SK-N-MC (cell line): ENCODE results near the gene PIAS4.
A peak's percentile ranks its signal among the peaks of the same experiment; 100 is the strongest.

Source experiments
- DNase-seq: peaks from one replicate; pipeline ENCODE4 v3.0.0-alpha.2; 2011; ENCODE audit warnings: low read depth, low spot score
- H3K27ac ChIP-seq: fragments of 200-600 bp; sonication (generic); 2 replicates; pipeline ENCODE4 v1.5.1; 2016; ENCODE audit warnings: mixed run types
- H3K36me3 ChIP-seq: fragments of 200-600 bp; sonication (generic); 2 replicates; pipeline ENCODE4 v1.6.1; 2017; ENCODE audit warnings: antibody characterized with exemption, low read length, mixed read lengths; ENCODE audit not compliant: insufficient read depth
- H3K4me3 ChIP-seq: fragments of 200-600 bp; sonication (generic); 2 replicates; pipeline ENCODE4 v1.5.1; 2016
- H3K9ac ChIP-seq: fragments of 200-600 bp; sonication (generic); 2 replicates; pipeline ENCODE4 v1.8.0; 2017; ENCODE audit warnings: mixed run types, mixed read lengths; ENCODE audit not compliant: insufficient read length
- H3K9me3 ChIP-seq: fragments of 200-600 bp; sonication (generic); 2 replicates; pipeline ENCODE4 v1.6.1; 2017; ENCODE audit warnings: low read depth, mild to moderate bottlenecking, antibody characterized with exemption, low read length, moderate library complexity, mixed read lengths
- EZH2 ChIP-seq: fragments of 200-600 bp; sonication (generic); IDR thresholded peaks from one replicate; pipeline ENCODE4 v1.6.1; 2017; ENCODE audit warnings: antibody characterized with exemption
- FOXP2 ChIP-seq: optimal IDR thresholded peaks from 2 replicates; pipeline ENCODE3; 2011; ENCODE audit warnings: mild to moderate bottlenecking, moderate library complexity; ENCODE audit not compliant: insufficient read depth; ENCODE audit errors: extremely low read length, control extremely low read depth
- POLR2AphosphoS5 ChIP-seq: IDR thresholded peaks from 2 replicates; pipeline ENCODE4 v1.6.1; 2012; ENCODE audit warnings: mild to moderate bottlenecking, low read depth, low read length, borderline replicate concordance

The PIAS4 gene

DNA sequence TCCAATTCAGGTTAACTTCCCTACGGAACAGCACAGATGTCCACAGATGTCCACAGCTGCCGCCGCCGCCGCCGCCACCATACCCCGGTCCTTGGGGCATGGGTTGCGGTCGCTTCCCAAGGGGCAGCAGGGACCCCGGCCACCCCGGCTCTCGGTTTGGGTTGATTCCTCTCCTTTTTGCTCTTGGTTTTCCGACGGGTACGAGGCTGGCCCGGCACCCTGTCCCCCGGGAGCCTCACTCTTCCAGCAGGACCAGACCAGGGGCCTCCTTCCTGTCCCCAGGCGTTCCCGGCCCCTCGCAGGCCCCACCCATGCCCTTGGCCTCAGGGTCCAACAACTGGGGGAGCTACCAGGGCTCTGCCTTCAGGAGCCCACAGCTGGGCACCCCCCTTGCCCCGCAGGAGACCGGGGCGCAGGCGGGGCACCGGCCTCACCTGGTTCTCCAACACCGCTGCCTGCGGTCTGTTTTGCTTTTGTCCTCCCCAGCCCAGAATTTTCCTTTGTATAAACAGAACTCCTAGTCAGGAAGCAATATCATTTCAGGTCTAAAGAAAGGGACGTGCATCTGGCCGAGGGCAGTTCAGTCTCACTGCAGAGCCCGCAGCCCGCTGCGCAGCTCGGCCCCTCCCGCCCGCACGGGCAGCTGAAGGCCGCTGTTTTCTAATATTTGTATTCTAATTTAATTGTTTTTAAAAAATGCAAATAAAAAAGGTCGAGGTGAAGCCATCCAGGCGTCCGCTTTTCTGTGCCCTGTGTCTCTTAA is 31.3 kb downstream of the PIAS4 start:
- TF ChIP-seq POLR2AphosphoS5 (no peak; the same call in 1 of the 2 replicates), EZH2 (no peak), FOXP2 (no peak)
- H3K27ac ChIP-seq: peak overlapping the region; percentile 42; the same call in 1 of the 2 replicates
- DNase-seq: no peak
- peaks cover 21% of the 10 kb centered on the region; the same call in 1 of the 2 replicates for H3K36me3 ChIP-seq
- no peaks in the 10 kb centered on the region for H3K9me3 ChIP-seq
- H3K9ac ChIP-seq: no peak overlapping the region
- no peak overlapping the region for H3K4me3 ChIP-seq

DNA sequence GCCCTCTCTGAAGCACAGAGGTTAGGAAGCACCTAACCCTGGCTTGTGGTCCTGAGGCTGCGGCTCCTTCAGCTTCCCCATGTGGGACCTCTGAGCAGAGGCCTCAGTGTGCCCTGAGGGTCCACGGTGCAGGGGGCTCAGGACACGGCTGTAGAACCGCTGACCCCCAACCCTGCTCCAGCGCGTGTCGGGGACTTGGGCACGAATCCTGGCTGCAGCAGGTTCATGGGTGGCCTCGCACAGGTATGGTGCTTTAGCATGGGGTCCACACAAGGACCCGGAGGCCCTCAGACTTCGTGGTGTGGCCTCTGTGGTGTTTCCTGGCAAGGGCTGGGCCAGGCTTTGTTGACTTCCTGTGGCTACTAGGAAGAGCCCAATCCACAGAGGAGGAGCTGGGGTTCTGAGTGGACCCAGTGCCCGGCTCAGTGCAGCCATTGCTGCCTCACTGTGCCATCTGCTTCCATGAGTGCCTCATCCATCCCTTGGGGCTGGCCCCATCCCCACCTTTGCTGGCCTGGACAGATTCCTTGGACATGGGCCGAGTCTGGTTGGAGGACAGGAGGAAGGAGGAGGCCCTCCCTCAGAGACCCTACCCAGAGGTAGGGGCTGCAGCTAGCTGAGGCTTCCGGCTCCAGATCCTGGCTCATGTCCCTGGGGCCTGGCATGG is 34.7 kb downstream of the PIAS4 start:
- DNase-seq: no peak
- no peaks in the 10 kb centered on the region for H3K9me3 ChIP-seq
- no peak overlapping the region for H3K4me3 ChIP-seq
- TF ChIP-seq POLR2AphosphoS5: no peak
- no peak for TF ChIP-seq FOXP2
- no peak for TF ChIP-seq EZH2
- no peak overlapping the region for H3K9ac ChIP-seq
- peaks cover 13% of the 10 kb centered on the region for H3K36me3 ChIP-seq
- H3K27ac ChIP-seq: no peak overlapping the region

DNA sequence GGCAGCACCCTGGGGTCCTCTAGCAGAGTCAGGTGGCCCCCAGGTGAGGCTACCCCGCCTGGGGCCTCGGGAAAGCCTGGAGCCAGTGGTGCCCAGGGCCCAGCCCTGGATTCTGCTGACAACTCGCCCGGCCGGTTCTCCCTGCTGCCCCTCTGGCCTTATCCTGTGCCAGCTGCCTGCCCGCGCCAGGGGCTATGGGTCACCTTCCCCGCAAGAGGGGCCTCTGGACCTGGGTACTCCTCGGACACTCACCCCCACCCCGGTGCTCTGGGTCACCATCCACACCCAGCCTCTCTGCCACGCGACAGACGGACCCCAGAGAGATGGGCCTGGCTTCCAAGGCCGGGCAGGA is 35.2 kb downstream of the PIAS4 start:
- Histone ChIP-seq H3K4me3 (no peak overlapping the region), H3K36me3 (peaks cover 10% of the 10 kb centered on the region), H3K9me3 (no peaks in the 10 kb centered on the region), H3K9ac (no peak overlapping the region), H3K27ac (no peak overlapping the region)
- TF ChIP-seq EZH2 (no peak), POLR2AphosphoS5 (no peak), FOXP2 (no peak)
- no peak for DNase-seq

DNA sequence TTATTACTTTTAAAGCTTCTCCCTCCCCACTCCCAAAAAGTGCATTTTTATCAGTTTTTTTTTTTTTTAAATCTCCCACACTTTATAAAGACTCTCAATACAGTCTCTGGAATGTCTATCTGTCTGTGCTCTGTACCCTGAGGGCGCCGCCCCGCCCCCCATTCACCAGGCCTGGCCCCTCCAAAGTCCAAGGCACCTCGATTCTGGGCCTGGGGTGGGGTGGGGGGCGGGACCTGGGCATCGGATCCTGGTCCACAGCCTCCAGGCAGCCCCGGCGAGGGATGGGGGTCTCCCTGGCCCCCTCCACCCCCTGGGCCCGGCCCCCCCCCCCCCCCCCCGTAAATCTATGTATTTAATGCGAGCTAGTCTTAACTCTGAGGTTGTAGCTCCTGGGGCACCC is 35.9 kb downstream of the PIAS4 start:
- no peak for DNase-seq
- Histone ChIP-seq H3K36me3 (peaks cover 15% of the 10 kb centered on the region), H3K27ac (no peak overlapping the region), H3K9ac (no peak overlapping the region), H3K4me3 (no peak overlapping the region), H3K9me3 (no peaks in the 10 kb centered on the region)
- no peak for TF ChIP-seq POLR2AphosphoS5
- no peak for TF ChIP-seq FOXP2
- no peak for TF ChIP-seq EZH2

DNA sequence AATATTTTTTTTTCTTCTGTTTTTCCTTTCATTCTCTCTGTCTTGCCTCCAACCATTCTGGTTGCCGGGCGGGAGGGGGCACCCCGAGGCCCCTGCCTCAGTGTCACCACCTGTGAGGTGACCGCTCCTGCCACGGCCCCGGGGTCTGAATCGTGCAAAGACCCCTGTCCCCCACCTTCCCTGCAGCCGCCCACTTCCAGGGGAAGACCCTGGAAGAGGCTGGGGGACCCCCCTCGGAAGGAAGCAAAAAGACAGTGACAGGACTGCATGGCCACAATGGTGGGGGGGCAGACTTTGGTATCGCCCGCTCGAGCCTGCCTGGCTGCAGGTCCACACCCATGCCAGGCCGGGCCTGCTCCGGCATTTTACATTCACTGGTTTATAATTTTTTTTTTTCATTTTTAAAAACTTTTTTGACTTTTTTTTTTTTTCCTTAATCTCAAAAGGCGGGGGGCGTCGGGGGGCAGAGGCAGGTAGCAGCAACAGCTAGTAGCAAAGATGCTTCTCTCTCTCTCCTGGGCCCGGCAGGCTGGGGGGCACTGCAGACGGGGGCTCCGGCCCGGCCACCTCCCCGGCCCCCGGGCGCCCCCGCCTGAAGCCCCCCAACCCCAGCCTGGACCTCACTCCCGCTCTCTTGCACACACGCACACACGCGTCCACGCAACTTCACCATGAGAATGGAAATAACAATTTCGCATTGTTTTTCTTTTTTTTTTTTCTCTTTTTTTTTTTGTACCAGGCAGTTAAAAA is 36.6 kb downstream of the PIAS4 start:
- TF ChIP-seq POLR2AphosphoS5: no peak
- no peak for TF ChIP-seq EZH2
- no peak for TF ChIP-seq FOXP2
- Histone ChIP-seq H3K36me3 (peaks cover 15% of the 10 kb centered on the region), H3K4me3 (no peak overlapping the region), H3K9ac (no peak overlapping the region), H3K9me3 (no peaks in the 10 kb centered on the region), H3K27ac (0 out of 2 replicates have a peak overlapping the region, but pooled peaks have one; percentile 26)
- DNase-seq: no peak

DNA sequence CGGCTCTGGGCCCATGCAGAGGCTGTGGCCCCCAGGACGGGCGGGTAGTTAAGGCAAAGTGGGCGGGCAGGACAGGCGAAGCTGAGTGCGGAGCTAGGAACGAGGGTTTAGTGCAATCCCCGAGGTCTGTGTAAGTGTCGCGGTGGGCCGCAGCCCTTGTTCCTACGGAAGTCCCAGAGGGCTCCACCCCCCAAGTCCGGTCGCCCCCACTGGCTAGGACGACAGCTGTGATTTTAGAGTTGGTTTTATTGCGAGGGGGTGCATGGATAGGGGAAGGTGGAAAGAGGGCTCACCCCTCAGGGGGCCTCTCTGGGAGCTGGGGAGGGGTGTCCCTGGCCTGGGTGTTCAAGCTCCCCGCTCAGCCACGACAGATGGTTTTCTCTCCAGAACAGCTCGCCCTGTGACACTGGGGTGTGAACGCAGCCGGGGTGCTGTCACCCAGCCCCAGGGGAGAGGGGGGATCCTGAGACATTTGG is 37.5 kb downstream of the PIAS4 start:
- peaks cover 15% of the 10 kb centered on the region for H3K36me3 ChIP-seq

DNA sequence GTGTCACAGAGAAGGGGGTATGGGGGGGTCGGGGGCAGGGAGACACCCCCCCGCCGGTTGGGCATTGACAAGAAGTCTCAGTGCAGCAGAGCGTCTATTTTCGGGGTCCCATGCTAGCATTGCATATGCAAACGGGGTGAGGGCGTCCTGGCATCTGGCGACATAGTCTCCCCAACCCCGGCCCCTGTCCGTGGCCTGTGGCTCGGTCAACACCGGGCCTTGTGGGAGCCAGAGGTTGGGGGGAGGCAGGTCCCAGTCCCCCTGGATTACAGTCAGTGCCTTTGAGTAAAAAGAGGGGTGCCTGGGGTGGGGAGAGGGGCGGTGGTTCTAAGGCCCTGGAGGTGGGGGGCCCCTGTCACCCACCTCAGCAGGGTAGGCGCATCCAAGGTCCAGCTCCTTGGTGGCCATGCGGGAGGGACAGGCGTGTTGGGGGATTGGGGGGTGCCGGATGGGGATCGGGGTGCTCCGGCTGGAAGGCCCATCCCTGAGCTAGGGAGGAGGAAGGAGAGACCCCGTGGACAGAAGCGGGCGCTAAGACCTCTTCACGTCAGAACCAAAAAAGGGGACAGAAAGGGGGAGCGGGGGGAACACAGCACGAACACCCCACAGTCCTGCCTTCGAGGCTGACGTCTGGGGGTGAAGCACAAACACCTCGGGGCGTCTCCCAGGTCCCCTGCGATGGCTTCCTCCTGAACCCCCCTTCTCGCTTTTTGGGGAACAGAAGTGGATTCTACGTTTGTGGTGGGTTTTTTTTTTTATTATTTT is 38.2 kb downstream of the PIAS4 start:
- H3K9me3 ChIP-seq: no peaks in the 10 kb centered on the region
- H3K9ac ChIP-seq: no peak overlapping the region
- peaks cover 18% of the 10 kb centered on the region for H3K36me3 ChIP-seq
- no peak for DNase-seq
- H3K27ac ChIP-seq: peak overlapping the region; percentile 75; the same call in 1 of the 2 replicates
- no peak for TF ChIP-seq EZH2
- no peak for TF ChIP-seq POLR2AphosphoS5
- no peak for TF ChIP-seq FOXP2
- H3K4me3 ChIP-seq: no peak overlapping the region

More for the DNA sequence above, 37.5 kb downstream of the PIAS4 start:
- no peak for DNase-seq
- H3K9me3 ChIP-seq: no peaks in the 10 kb centered on the region
- no peak overlapping the region for H3K9ac ChIP-seq
- no peak overlapping the region for H3K27ac ChIP-seq
- TF ChIP-seq FOXP2 (no peak), EZH2 (no peak), POLR2AphosphoS5 (no peak)
- H3K4me3 ChIP-seq: no peak overlapping the region

DNA sequence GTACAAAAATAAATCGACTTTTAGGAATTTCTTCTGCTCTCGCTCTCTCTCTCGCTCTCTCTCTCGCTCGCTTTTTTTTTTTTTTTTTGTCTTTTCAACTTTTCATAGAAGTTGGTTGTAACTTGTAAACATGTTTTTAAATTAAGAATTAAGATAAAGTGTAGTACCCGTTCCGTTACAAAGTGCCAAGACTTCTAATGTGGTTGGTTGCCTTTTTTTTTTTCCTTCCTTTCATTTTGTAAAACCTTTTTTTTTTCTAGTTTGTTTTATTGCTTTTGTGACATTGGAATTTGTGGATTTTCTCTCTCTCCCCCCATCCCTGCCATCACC is 38.8 kb downstream of the PIAS4 start:
- peak overlapping the region; percentile 75 for H3K27ac ChIP-seq
- DNase-seq: no peak
- no peak for TF ChIP-seq FOXP2
- no peak for TF ChIP-seq POLR2AphosphoS5
- TF ChIP-seq EZH2: no peak
- H3K9ac ChIP-seq: no peak overlapping the region
- peaks cover 21% of the 10 kb centered on the region for H3K36me3 ChIP-seq
- no peaks in the 10 kb centered on the region for H3K9me3 ChIP-seq
- H3K4me3 ChIP-seq: no peak overlapping the region
